NCI-H774 (cell line): ENCODE measurements around the gene GBX1.
A peak's percentile ranks its signal among the peaks of the same experiment; 100 is the strongest.

Source experiments
- DNase-seq: peaks from one replicate; lab custom pipeline; 2025; lab: John Stamatoyannopoulos, UW

Gene GBX1

DNA sequence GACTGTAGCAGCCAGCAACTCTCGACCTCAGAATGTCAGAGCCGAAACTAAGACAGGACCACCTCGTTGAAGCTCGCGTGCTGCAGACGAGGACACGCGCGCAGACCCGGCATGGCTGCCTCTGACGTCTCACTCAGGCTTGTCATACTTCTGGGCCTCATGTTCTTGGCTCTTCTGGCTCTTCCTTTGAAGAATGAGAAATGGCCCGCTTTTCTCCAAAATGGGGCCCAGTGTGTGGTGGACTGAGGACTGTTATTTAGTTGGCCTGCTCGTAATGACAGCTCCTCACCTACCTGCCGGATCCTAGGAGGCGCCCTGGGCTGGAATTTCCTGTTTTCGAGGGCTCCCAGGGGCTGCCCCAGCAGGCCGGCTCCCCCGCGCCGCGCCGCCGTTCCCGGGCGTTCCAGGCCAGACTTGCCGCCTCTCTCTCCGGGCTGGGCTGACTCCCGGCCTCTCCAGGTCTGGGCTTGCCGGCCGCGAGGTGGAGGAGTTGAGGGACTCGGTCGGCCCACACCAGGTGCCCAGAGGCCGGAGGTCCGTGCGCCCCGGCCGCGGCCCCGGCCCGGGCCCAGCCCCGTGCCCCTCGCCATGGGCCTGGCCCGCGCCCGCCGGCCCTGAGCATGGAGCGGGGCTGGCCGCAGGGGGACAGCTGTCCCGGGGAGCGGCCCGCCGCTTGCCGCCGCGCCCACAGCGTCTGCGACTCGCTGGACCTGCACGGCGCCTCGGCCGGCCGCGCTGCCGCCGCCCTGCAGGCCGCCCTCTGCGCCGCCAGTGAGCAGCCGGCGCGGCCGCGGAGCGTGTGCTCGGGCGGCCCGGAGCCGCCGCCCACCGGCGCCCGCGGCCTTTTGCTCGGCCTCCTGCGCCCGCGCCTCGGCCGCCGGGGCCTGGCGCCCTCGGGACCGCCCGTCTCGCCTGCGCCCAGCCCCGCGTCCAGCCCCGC is 53.1 kb downstream of the GBX1 start:
- DNase-seq = no peak

DNA sequence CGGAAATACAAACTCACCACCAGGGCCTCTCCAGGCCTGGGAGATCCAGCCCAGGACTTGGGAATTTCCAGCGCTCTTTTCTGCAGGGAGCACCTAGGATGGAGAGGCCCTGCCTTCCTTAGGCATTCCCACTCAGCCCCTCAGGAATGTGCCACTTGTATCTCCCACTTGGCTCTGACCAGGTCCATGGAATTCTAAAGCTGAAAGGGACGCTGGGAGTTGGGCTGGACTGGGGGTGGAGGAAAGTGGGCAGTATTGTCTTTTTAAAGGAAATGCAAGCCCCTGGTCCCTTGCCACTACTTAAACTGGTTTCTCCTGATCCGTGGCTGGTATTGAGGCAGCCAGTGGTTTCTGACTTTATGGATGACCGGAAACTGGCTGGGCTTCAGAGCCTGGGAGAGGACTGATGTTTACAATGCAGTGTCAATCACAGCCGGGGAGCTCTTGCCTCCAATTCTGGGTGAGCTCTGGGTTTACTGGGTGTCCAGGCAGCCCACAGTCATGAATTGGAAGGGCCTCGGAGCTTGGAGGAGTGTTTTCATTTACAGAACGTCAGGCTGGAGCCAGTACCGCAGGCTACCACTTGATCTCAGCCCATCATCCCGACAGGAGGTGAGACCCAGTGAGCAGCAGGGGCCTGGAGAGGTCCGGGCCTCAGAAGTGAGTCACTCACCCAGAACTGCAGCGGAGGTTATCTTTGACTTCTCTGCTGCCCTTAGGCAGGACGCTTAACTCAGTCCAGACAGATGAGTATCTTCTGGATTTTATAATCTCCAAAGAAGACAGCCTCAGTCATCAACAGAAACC is 53.9 kb downstream of the GBX1 start:
- no peak for DNase-seq

DNA sequence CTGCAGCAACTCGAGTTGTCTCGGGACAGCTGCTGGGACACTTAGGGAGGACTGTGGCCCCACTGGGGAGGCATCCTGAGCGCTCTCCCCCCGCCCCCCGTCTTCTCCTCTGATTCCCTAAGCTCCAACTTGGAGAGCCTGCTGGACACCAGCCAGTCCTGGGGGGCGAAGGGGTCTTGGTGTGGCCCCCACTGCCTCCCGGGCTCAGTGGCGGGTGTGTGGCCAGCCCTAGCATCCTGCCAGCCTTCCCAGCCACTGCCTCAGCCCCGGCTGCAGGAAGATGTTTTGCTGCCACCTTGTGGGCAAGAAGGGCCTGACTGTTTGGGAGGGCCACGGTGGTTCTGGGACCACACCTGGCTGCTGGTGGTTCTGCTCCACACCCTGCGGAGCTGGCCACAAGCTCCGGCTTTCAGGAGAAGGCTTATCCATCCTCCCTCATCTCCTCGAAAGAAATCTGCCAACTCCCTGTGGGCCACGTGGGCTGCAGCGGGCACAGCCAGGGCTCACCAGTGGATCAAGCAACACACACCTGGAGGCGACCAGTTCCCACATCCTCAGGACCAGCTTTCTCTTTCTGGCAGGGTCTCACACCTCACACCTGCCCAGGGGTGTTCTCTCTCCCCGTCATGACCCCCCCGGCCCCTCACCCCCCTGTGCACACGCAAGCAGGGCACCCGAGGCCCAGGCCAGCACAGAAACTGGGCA is 56.4 kb downstream of the GBX1 start:
- DNase-seq = peak; percentile 41

- no peak for DNase-seq
These were observed 57.1 kb downstream of the GBX1 start for GRCh38 chr7:151110236-151110940.

DNA sequence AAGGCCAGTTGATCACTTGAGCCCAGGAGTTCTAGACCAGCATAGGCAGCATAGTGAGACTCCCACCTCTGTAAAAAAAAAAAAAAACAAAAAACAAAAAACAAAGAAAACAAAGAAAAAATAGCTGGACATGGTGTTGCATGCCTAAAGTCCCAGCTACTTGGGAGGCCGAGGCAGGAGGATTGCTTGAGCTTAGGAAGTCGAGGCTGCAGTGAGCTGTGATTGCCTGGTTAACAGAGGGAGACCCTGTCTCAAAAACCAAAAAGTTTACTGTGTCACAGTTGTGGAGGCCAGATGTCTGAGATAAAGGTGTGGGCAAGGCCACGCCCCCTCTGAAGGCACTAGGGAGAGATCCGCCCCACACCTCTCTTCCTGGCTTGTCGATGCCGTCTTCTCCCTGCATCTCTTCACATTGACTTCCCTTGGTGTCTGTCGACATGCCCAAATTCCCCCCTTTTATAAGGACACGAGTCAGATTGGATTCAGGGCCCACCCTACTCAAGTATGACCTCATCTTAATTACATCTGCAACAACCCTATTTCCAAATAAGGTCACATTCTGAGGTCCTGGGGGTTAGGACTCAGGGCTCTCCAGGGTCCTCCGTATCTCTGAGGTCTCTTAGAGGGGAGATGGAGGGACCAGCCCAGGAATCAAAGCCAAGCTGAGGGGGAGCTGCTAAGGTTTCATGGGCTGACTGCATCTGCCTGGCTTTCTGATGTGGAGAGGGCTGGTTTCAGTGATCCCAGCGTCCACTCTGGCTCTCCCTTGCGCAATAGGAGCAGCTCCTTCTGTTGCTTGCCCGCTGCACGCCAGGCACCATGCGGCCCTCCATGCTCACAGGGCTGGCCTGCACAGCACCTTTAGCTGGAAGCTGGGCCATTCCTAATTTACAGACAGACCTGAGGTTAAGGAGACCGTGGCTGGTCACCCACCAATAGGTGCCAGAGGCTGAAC is 58.1 kb downstream of the GBX1 start:
- DNase-seq = no peak

DNA sequence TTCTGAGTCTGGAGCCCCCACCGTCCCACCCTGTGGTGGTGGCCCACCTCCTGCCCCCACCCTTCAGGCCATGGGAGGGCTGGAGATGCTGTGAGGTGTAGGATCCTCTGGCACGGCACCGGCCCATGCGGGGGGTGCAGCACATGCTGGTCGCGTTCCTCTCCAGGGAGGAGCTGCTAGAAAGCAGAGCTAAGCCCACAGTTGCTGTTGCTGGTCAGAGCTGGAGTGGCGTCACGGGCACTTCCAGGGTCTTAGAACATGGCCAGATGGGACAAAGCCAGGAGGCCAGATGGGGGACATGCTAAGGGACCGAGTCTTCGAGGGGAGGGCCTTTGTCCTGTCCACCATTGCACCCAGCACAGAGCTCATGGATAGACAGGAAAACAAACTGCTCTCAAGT is 59.6 kb downstream of the GBX1 start:
- DNase-seq = no peak

DNA sequence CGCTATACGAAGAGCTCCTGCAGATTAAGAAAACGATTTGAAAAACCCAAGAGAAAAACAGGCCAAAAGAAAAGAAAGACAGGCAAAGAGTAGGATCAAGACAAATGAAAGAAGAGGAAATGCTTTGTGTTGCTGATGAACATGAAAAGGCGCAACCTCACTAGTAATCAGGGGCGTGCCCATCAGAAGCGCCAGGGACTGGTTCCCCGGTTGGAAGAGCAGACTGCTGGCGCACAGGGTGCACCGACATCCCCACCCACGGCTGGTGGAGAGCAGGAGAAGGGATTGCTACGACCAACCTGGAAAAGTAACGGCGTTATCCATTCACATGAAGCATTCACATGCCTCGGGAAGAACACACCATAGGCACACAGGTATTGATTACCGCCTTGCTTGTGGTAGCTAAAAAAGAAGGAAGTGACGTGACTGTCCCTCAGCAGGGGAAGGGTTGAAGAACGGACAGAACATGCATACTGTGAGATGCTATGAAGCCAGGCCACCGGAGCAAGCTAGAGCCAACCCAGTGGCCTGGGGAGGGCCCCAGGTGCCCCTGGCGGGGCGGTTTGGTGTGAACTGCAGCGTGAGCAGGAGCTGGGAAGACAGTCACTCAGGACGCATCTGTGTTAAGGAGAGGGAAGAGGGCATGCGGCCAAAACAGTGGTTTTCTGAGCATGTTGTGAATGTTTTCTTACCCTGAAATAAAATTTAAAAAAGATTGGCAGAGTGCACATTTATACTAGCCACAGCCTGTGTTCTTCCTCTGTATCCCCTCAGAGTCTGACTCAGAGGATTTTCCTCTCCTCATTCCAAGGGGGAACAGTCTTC is 62.9 kb downstream of the GBX1 start:
- no peak for DNase-seq

DNA sequence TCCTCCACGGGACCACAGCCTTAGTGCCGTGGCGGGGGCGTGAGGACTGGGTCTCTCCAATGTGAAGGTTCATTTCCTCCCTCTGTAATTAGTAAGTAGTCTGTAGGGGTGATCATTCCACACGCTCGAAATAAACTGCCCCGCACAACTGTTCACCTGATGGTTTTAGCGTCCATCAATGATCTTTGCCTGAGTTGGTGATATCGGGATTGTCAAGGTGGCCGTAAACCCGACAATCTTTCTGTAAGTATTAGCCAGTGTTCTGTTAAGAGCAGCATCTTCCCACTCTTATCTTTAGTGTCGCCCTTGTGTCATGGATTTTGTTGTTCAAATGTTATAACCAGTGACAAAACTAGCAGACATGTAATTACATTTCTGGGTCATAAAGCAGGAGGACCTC is 63.5 kb downstream of the GBX1 start:
- DNase-seq = no peak

GRCh38 chr7:151102991-151103390 is 64.5 kb downstream of the GBX1 start:
- no peak for DNase-seq

GRCh38 chr7:151101621-151102396 is 65.7 kb downstream of the GBX1 start:
- no peak for DNase-seq

DNA sequence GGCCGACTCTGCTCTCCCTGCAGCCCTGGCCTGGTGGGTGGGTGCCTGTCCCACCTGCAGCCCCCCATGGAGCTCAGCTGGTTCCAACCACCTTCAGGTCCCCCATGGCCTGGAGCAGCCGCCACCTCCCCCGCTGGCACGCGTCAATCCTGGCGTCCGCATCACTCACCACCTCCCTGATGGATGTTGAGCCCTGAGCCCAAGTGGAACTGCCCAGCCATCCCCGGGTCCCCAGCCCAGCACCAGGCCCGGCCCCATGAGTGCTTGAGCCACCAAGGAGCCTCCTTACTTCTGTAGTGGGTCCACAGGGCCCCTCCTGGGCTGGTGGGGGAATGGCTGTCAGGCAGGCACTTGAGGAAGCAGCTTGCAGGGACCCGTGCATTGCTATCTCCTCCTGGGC is 66.6 kb downstream of the GBX1 start:
- DNase-seq = no peak

GRCh38 chr7:151099486-151100211 is 67.8 kb downstream of the GBX1 start:
- DNase-seq = no peak
